DND-41 (cell line): ENCODE data around the gene ZNF101.

Experiments
- CTCF ChIP-seq: IDR thresholded peaks from 2 replicates; pipeline ENCODE4 v1.5.1; 2012; ENCODE audit warnings: borderline replicate concordance, low read length, moderate library complexity, mild to moderate bottlenecking; ENCODE audit not compliant: poor library complexity, severe bottlenecking; ENCODE audit errors: extremely low read depth
- EZH2 ChIP-seq: IDR thresholded peaks from 3 replicates; pipeline ENCODE4 v1.6.1; 2012; ENCODE audit warnings: borderline replicate concordance, low read depth, mild to moderate bottlenecking, moderate library complexity, low read length, inconsistent platforms; ENCODE audit not compliant: severe bottlenecking

GRCh38 chr19:19636573-19637185, 32.0 kb upstream of the ZNF101 start:
- TF ChIP-seq CTCF (no peak), EZH2 (no peak)
